DLD1 (cell line): Measurements from ENCODE around the gene PPP2R2D.

Source experiments
- in situ Hi-C: cut with HindIII; loops from 2 replicates; pipeline ENCODE4 v1.10.0; 2017; ENCODE audit warnings: low sequenced_read_pairs

The PPP2R2D gene

DNA sequence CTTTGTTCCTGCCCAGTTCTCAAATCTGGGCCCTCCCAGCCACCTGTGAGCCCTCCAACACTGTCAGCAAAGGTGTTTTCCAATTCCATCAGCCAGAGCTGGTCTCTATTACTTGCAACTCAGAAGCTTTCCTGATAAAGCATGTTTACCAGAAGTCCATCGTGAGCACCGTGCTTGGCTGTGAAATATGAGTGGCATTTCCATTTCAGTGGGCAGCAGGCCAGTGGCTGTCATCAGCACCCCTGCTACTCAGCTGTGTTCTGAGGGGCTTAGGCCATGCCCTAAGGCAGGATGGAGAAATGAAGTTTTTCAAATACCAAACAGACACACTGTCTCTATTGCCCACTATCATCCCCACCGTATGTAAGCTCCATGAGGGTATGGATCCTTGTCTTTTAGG lies 93.6 kb downstream of the PPP2R2D start:
- in situ Hi-C loops: no loop called here

- in situ Hi-C loops: no loop called here
These were observed 95.9 kb downstream of the PPP2R2D start for GRCh38 chr10:131996466-131997365.

DNA sequence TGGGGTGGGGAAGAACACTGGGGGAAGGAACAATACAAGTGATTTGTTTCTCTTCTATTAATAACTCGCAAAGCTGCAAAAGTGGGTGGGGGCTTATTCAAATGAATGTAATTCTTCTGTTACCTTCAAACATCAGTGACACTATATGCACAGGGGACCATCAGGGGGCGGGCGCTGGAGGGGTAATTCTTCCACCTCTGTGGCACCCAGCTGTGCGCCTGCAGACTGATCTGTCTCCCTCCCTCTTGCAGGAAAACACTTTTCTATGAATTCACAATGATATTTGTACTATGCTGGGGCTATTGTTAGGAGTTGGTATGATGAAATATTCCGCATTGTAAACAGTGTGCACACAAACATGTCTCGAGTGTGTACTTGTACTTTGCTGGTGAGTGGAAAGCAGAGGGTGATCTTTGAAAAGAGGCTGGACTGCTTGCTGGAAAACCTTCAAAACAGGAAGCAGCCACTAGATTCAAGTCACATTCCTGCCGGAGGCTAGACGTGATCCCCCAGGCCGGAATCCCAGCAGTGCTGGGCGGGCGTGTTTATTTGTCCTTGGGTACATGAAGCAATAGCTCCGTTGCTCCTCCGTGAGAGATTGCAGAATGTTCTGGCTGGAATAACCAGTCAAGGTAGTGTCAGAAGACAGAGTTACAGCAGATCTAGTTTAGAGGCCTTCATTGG lies 96.7 kb downstream of the PPP2R2D start:
- in situ Hi-C loops: no loop called here

- in situ Hi-C loops: no loop called here
These were observed 97.4 kb downstream of the PPP2R2D start for GRCh38 chr10:131998050-131998844.

- in situ Hi-C loops: no loop called here
These were observed 98.3 kb downstream of the PPP2R2D start for GRCh38 chr10:131998845-131999681.

GRCh38 chr10:132001238-132001972 lies 100.6 kb downstream of the PPP2R2D start:
- in situ Hi-C loops: no loop called here

GRCh38 chr10:132002004-132002403 lies 101.2 kb downstream of the PPP2R2D start:
- in situ Hi-C loops: no loop called here

DNA sequence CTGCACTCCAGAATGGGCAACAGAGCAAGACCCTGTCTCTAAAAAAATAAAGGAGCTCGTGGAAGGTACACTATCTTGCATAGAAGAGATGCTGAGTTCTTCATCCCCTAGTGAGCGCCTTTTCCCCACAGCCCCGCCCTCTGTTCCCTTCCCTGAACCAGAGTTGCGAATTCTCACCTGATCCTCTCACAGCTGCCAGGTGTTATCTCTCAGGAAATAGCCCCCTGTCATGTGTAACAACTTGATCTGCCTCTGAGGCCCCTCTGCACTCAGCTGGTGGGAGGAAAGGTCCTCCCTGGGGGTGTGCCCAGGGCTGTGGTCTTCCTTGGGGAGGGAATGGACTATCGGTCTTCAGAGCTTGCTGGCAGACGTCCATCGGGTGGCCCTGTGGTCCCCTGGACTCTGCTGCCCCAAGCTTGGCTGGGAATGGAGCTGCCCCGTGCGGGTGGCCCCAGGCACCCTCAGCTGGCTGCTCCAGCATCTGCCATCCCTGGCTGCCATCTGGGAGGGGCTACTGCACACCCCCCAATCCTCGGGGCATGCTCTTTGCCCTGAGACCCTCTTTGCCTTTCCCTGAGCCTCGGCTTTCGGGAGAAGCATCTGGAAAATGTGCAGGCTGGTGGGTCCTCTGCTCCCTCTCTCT lies 102.6 kb downstream of the PPP2R2D start:
- in situ Hi-C loops: no loop called here

DNA sequence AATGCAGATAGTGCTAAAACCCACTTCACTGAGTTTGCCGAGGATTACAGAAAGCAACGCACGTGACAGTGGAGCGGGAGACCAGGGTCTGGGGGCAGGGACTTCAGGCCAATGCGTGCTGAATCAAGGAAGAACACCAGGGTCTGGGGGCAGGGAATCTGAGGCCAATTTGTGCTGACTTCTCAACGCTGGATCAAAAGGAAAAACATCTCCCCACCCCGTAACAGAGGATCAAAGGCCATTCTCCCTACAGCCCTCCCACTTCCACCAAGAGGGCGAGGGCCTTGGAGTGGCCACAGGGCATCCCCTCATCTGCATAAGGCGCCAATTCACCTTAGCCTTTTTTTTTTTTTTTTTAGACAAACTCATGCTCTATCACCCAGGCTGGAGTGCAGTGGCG lies 103.2 kb downstream of the PPP2R2D start:
- in situ Hi-C loops: no loop called here

- in situ Hi-C loops: no loop called here
These were observed 104.3 kb downstream of the PPP2R2D start for GRCh38 chr10:132005147-132005546.

DNA sequence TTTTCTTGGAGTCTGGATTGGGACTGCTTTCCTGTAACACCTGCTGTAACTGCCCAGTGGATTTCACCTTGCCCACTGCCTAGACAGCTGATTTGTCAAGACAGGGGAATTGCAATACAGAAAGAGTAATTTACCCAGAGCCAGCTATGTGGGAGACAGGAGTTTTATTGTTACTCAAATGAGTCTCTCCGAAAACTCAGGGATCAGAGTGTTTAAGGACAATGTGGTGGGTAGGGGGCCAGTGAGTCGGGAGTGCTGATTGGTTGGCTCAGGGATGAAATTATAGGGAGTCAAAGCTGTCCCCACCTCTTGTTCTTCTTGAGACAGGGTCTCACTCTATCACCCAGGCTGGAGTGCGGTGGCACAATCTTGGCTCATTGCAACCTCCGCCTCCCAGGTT lies 106.2 kb downstream of the PPP2R2D start:
- in situ Hi-C loops: no loop called here

GRCh38 chr10:132007681-132008080 lies 106.9 kb downstream of the PPP2R2D start:
- in situ Hi-C loops: no loop called here
